ENCODE results near the gene CYP8B1. TPM values are rescaled to one million over a fixed set of nuclear protein-coding genes. Genes with fewer than 3 reads are reported as not detected.
A peak's percentile ranks its signal among the peaks of the same experiment; 100 is the strongest.

The CYP8B1 gene
- total RNA-seq, 1 experiment from 2014 or later: not detected

GRCh38 chr3:42911551-42911950 lies 35.9 kb upstream of the CYP8B1 start:
- no peak for TF ChIP-seq CTCF (IDR thresholded peaks at IDR 0.05; ENCODE audit: insufficient read depth in 1 of 2, low read depth in 1 of 2, low read length in 1 of 2, severe bottlenecking in 1 of 2, unreplicated experiment in 1 of 2)
- no TSS peak for BruUV-seq (replicated peaks)
- peaks cover 45% of the 10 kb centered on the region for H3K9me3 Mint-ChIP-seq (ENCODE audit: unreplicated experiment)
- no peak for DNase-seq
- H3K4me1 ChIP-seq: peaks cover 5% of the 10 kb centered on the region
- no peak overlapping the region for H3K27ac Mint-ChIP-seq (ENCODE audit: unreplicated experiment)
- H3K27me3 Mint-ChIP-seq (ENCODE audit: insufficient read depth, unreplicated experiment): no peaks in the 10 kb centered on the region
- no peaks in the 10 kb centered on the region; the same call in 1 of the 2 replicates for H3K36me3 ChIP-seq (ENCODE audit: control insufficient read depth, insufficient read depth, low read length)
- CTCF ChIA-PET: no interaction called here
- H3K4me3 ChIP-seq (ENCODE audit: low read depth, low read length): no peak overlapping the region
- peaks cover 7% of the 10 kb centered on the region for H3K4me1 Mint-ChIP-seq (ENCODE audit: low read depth, unreplicated experiment)
- POLR2A ChIA-PET: no interaction called here
- no peaks in the 10 kb centered on the region for H3K27me3 ChIP-seq (replicated peaks; ENCODE audit: control insufficient read depth, insufficient read depth, low read length)
- H3K9me3 ChIP-seq: peaks cover 36% of the 10 kb centered on the region
- no peak overlapping the region for H3K4me3 Mint-ChIP-seq (ENCODE audit: unreplicated experiment)
- intact Hi-C loops (cut with micrococcal nuclease; ENCODE audit: unreplicated experiment): no loop called here
- peaks cover 59% of the 10 kb centered on the region for H3K36me3 Mint-ChIP-seq (ENCODE audit: insufficient read depth, unreplicated experiment)

GRCh38 chr3:42908675-42909074 lies 33.0 kb upstream of the CYP8B1 start:
- DNase-seq: no peak
- no peak for TF ChIP-seq CTCF (IDR thresholded peaks at IDR 0.05; ENCODE audit: insufficient read depth in 1 of 2, low read depth in 1 of 2, low read length in 1 of 2, severe bottlenecking in 1 of 2, unreplicated experiment in 1 of 2)
- intact Hi-C loops (cut with micrococcal nuclease; ENCODE audit: unreplicated experiment): no loop called here
- Mint-ChIP-seq H3K27ac (ENCODE audit: unreplicated experiment) (no peak overlapping the region), H3K36me3 (ENCODE audit: insufficient read depth, unreplicated experiment) (peaks cover 42% of the 10 kb centered on the region), H3K4me3 (ENCODE audit: unreplicated experiment) (no peak overlapping the region), H3K4me1 (ENCODE audit: low read depth, unreplicated experiment) (peaks cover 10% of the 10 kb centered on the region), H3K27me3 (ENCODE audit: insufficient read depth, unreplicated experiment) (peaks cover 8% of the 10 kb centered on the region), H3K9me3 (ENCODE audit: unreplicated experiment) (peaks cover 25% of the 10 kb centered on the region)
- POLR2A ChIA-PET: no interaction called here
- Histone ChIP-seq H3K9me3 (peaks cover 16% of the 10 kb centered on the region), H3K27me3 (replicated peaks; ENCODE audit: control insufficient read depth, insufficient read depth, low read length) (no peaks in the 10 kb centered on the region), H3K4me3 (ENCODE audit: low read depth, low read length) (no peak overlapping the region), H3K4me1 (peaks cover 5% of the 10 kb centered on the region; the same call in 1 of the 2 replicates), H3K36me3 (ENCODE audit: control insufficient read depth, insufficient read depth, low read length) (no peaks in the 10 kb centered on the region)
- no TSS peak for BruUV-seq (replicated peaks)
- CTCF ChIA-PET: no interaction called here

GRCh38 chr3:42906848-42907183 lies 31.1 kb upstream of the CYP8B1 start:
- no peak for TF ChIP-seq CTCF (IDR thresholded peaks at IDR 0.05; ENCODE audit: insufficient read depth in 1 of 2, low read depth in 1 of 2, low read length in 1 of 2, severe bottlenecking in 1 of 2, unreplicated experiment in 1 of 2)
- peaks cover 11% of the 10 kb centered on the region for H3K27me3 Mint-ChIP-seq (ENCODE audit: insufficient read depth, unreplicated experiment)
- intact Hi-C loops (cut with micrococcal nuclease; ENCODE audit: unreplicated experiment): no loop called here
- Histone ChIP-seq H3K27me3 (replicated peaks; ENCODE audit: control insufficient read depth, insufficient read depth, low read length) (no peaks in the 10 kb centered on the region), H3K9me3 (peaks cover 5% of the 10 kb centered on the region; the same call in 1 of the 2 replicates), H3K4me3 (ENCODE audit: low read depth, low read length) (peak overlapping the region; percentile 60), H3K36me3 (ENCODE audit: control insufficient read depth, insufficient read depth, low read length) (no peaks in the 10 kb centered on the region), H3K4me1 (peaks cover 5% of the 10 kb centered on the region; the same call in 1 of the 2 replicates)
- H3K27ac Mint-ChIP-seq (ENCODE audit: unreplicated experiment): peak overlapping the region; percentile 30
- POLR2A ChIA-PET: no interaction called here
- peaks cover 15% of the 10 kb centered on the region for H3K9me3 Mint-ChIP-seq (ENCODE audit: unreplicated experiment)
- peaks cover 31% of the 10 kb centered on the region for H3K36me3 Mint-ChIP-seq (ENCODE audit: insufficient read depth, unreplicated experiment)
- peaks cover 10% of the 10 kb centered on the region for H3K4me1 Mint-ChIP-seq (ENCODE audit: low read depth, unreplicated experiment)
- CTCF ChIA-PET: no interaction called here
- peak overlapping the region; percentile 74 for H3K4me3 Mint-ChIP-seq (ENCODE audit: unreplicated experiment)
- no peak for DNase-seq
- BruUV-seq (replicated peaks): no TSS peak
